Measurements from ENCODE around the gene MTHFD2.

GRCh38 chr2:74164761-74165160 lies 33.7 kb upstream of the MTHFD2 start:
- no peak for TF ChIP-seq SETDB1 (IDR thresholded peaks at IDR 0.05; ENCODE audit: insufficient read length, low read length)
- no peak for TF ChIP-seq ZNF658 (tag by site-specific recombination; IDR thresholded peaks at IDR 0.05)
- TF ChIP-seq PATZ1 (tag by site-specific recombination; IDR thresholded peaks at IDR 0.05): no peak
- TF ChIP-seq KLF9 (tag by site-specific recombination; IDR thresholded peaks at IDR 0.05; ENCODE audit: low read depth): no peak

Data from HEK293 (cell line).